Measurements from ENCODE around the gene FBXO17. TPM values are rescaled to one million over a fixed set of nuclear protein-coding genes. Genes with fewer than 3 reads are reported as not detected.

Gene FBXO17
- total and polyA plus RNA-seq, 12 donors = 1.00 to 3.2 (median 2.2) TPM

- ATAC-seq = peak in 1 of 8 donors; percentile 4
- no peaks in the 10 kb centered on the region for H3K9me3 ChIP-seq
- intact Hi-C loops (cut with DNase I) = loop anchor here in 3 of 10 donors (10.0 kb wide), 5 partner anchors 187 to 527 kb away; partner anchors contain the start of gene ACTN4 (in 1 of the 3)
- 92 to 96% methylated on average over 20 of the region's 20 CpGs for WGBS, 2 donors
- DNase-seq = no peak
- H3K4me1 ChIP-seq = no peaks in the 10 kb centered on the region
- no peaks in the 10 kb centered on the region for H3K27me3 ChIP-seq
- H3K36me3 ChIP-seq = peaks cover 0 to 46% (median 17%) of the 10 kb centered on the region in 9 donors
- TF ChIP-seq CTCF (IDR thresholded peaks at IDR 0.05) = no peak
- H3K27ac ChIP-seq = no peak overlapping the region
- H3K4me3 ChIP-seq = no peak overlapping the region
Observed at GRCh38 chr19:38921420-38922274, 53.9 kb downstream of the FBXO17 start.

- no peak for TF ChIP-seq CTCF (IDR thresholded peaks at IDR 0.05)
- no peaks in the 10 kb centered on the region for H3K27me3 ChIP-seq
- WGBS, 2 donors = 68 to 69% methylated on average over 14 of the region's 14 CpGs
- ATAC-seq = no peak
- H3K4me1 ChIP-seq = no peaks in the 10 kb centered on the region
- no peak for DNase-seq
- no peak overlapping the region for H3K4me3 ChIP-seq
- H3K36me3 ChIP-seq = peaks cover 0 to 40% (median 17%) of the 10 kb centered on the region in 9 donors
- H3K27ac ChIP-seq = no peak overlapping the region
- H3K9me3 ChIP-seq = no peaks in the 10 kb centered on the region
- intact Hi-C loops (cut with DNase I) = loop anchor here in 3 of 10 donors (10.0 kb wide), 5 partner anchors 186 to 526 kb away; partner anchors contain the start of gene ACTN4 (in 1 of the 3)
Observed at GRCh38 chr19:38920602-38921419, 54.7 kb downstream of the FBXO17 start.

GRCh38 chr19:38919837-38920601, 55.5 kb downstream of the FBXO17 start:
- Histone ChIP-seq H3K4me1 (no peaks in the 10 kb centered on the region), H3K36me3 (peaks cover 0 to 37% (median 10%) of the 10 kb centered on the region in 9 donors), H3K4me3 (no peak overlapping the region), H3K9me3 (no peaks in the 10 kb centered on the region), H3K27me3 (no peaks in the 10 kb centered on the region), H3K27ac (no peak overlapping the region)
- ATAC-seq = no peak
- intact Hi-C loops (cut with DNase I) = loop anchor here in 3 of 10 donors (10.0 kb wide), 5 partner anchors 185 to 525 kb away; partner anchors contain the start of gene ACTN4 (in 1 of the 3)
- no peak for TF ChIP-seq CTCF (IDR thresholded peaks at IDR 0.05)
- WGBS, 2 donors = 62 to 63% methylated on average over 21 of the region's 21 CpGs
- DNase-seq = no peak

Measured in heart right ventricle (tissue), 16 donors.